HG02571 (cell line): ENCODE results near the gene EVC.

Experiments
- ATAC-seq: cut with Tn5 transposase; IDR thresholded peaks from one replicate; pipeline ENCODE4 v1.9.1; 2021; ENCODE audit warnings: mild to moderate bottlenecking, moderate library complexity; ENCODE audit not compliant: unreplicated experiment

EVC gene

GRCh38 chr4:5783486-5783885, 72.5 kb downstream of the EVC start:
- no peak for ATAC-seq

- no peak for ATAC-seq
Observed at GRCh38 chr4:5784021-5784420, 73.0 kb downstream of the EVC start.

DNA sequence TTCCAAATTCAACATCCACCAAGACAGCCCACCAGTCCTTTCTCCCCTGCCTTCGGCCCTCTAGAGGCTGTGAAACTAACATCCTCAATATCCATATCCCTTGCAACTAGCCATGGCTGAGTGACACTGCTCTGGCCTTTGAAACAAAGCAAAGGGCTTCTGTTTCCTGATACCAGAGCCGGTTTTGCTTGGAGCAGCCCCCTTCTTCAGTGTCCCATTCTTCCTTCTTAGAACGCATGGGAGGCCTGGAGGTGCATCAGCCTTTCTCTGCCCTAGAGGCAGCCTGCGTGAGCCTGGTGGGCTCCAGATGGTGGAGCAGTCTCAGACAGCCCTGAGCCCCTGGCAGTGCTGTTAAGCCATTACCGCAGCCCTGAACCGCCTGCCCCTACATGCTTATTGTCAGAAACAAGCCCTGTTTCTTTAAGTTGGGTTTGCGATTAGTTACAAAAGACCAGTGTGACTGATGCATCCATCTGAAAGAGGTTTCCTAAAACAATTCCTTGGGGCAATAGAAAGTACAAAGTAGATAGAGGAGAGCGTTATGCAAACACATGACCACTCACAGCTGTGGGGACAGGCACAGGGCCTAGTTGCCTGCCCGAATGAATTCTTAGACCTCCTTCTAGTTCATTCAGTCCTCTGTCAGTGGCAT, 74.1 kb downstream of the EVC start:
- ATAC-seq, result no peak

- no peak for ATAC-seq
Observed at GRCh38 chr4:5785806-5786680, 75.0 kb downstream of the EVC start.

GRCh38 chr4:5787311-5787710, 76.3 kb downstream of the EVC start:
- no peak for ATAC-seq

DNA sequence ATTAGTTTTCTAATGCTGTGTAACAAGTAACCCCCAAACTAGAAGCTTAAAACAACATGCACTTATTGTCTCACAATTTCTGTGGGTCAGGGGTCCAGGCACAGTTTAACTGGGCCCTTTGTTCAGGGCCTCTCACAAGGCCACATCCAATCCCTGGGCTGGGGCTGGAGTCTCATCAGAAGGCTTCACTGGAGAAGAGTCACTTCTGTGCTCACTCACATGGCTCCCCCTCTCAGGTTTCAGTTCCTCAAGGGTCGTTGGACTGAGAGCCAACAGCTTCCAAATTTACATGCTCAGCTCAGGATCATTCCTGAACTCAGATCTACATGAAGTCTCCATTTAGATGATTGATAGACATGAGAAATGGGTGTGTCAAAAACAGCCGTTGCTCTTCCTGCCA, 77.1 kb downstream of the EVC start:
- ATAC-seq, result no peak

DNA sequence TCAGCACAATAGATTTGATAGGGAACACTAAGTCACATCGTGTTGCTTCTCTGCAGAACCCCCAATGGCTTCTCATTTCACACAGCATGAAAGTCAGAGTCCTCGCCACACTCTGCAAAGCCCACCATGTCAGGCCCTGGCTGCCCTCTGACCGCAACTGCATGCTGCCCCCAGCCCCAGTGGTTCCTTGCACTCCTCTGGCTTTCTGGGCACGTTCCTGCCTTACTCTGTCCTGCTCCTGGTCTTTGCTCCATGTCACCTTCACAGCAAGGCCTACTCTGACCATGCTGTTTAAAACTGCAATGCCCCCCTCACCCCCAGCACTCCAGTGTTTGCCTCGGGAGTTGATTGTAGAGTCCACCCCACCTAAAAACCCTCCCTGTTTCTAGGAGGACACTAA, 78.1 kb downstream of the EVC start:
- ATAC-seq, result no peak

DNA sequence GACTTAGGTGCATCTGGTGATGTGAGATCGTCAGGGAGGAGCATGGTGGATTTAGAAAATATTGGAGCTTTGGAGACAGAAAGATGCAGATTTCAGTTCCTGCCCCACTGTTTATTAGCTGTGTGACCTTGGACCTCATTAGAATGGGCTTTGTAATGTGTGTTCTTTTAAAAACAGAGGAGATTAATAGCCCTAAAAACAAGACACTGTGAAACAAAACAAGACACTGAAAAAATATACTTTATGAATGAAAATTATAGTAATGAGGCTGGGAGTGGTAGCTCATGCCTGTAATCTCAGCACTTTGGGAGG, 79.5 kb downstream of the EVC start:
- no peak for ATAC-seq

- ATAC-seq, result no peak
Observed at GRCh38 chr4:5791654-5792053, 80.7 kb downstream of the EVC start.

GRCh38 chr4:5793514-5793913, 82.5 kb downstream of the EVC start:
- ATAC-seq, result no peak

GRCh38 chr4:5795580-5795979, 84.6 kb downstream of the EVC start:
- ATAC-seq, result no peak

DNA sequence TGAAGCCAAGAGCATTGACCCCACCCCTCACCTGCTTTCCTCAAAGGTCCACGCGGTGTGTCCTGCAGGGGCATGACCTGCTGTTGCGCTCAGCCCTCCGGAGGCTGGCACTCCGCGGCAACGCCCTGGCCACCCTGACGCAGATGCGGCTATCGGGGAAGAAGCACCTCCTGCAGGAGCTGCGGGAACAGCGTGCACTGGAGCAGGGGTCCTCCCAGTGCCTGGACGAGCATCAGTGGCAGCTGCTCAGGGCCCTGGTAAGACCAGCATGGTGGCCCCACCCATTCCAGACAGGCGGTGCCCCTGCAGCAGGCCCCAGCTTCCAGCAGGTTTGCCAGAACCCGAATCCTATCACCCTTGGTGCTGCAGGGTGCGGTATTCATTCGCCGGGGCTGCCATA, 86.0 kb downstream of the EVC start:
- no peak for ATAC-seq

- ATAC-seq, result no peak
Observed at GRCh38 chr4:5797866-5798265, 86.9 kb downstream of the EVC start.

DNA sequence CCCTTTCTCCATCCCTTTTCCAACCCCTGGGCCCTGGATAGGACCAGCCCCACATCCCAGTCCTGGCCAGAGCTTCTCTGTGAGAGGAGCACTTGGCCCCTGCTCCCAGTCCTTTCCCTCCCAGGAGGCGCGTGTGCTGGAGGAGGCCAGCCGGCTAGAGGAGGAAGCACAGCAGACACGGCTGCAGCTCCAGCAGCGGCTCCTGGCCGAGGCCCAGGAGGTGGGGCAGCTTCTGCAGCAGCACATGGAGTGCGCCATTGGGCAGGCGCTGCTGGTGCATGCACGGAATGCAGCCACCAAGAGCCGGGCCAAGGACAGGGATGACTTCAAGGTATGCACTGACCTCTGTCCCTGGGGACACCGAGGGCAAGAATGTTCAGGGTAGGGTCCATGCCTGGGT, 87.5 kb downstream of the EVC start:
- ATAC-seq, result no peak

- no peak for ATAC-seq
Observed at GRCh38 chr4:5798946-5799345, 87.9 kb downstream of the EVC start.

- ATAC-seq, result no peak
Observed at GRCh38 chr4:5799406-5799805, 88.4 kb downstream of the EVC start.

GRCh38 chr4:5800496-5800895, 89.5 kb downstream of the EVC start:
- ATAC-seq, result no peak

GRCh38 chr4:5801696-5802095, 90.7 kb downstream of the EVC start:
- ATAC-seq, result no peak

GRCh38 chr4:5802565-5802964, 91.6 kb downstream of the EVC start:
- no peak for ATAC-seq

DNA sequence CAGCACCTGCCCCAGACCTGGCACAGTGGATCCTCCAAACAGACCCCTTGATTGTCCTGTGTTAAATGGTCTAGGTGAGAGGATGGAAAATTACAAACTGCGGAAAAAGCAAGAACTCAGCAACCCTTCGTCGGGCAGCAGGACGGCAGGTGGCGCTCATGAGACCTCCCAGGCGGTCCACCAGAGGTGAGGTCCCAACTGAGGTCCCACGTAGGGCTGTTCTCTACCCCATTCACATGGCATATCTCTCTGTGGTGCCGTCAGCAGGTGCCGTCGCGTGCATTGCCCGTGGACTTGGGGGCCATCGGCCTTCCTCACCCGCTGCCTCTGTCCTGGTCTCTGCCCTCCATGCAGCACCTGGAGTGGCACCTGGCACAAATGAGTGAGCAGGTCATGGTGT, 93.7 kb downstream of the EVC start:
- ATAC-seq, result no peak

DNA sequence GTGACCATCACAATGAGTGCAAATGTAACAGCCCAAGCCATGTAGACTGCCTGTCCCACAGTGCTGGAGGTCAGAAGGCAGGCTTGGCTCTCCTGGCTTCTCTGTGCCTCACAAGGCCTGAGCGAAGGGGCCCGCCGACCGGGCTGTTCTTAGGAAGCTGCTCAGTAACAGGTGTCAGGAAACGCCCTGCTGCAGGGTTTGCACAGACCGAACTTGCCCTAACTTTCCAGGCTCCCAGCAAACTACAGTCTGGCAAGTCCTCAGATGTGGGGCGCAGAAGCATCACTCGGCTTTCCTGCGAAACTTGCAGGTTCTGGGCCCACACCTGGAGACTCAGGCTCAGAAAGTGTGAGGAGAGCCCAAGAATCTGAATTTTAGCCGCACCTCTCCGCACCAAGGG, 94.3 kb downstream of the EVC start:
- ATAC-seq, result no peak

DNA sequence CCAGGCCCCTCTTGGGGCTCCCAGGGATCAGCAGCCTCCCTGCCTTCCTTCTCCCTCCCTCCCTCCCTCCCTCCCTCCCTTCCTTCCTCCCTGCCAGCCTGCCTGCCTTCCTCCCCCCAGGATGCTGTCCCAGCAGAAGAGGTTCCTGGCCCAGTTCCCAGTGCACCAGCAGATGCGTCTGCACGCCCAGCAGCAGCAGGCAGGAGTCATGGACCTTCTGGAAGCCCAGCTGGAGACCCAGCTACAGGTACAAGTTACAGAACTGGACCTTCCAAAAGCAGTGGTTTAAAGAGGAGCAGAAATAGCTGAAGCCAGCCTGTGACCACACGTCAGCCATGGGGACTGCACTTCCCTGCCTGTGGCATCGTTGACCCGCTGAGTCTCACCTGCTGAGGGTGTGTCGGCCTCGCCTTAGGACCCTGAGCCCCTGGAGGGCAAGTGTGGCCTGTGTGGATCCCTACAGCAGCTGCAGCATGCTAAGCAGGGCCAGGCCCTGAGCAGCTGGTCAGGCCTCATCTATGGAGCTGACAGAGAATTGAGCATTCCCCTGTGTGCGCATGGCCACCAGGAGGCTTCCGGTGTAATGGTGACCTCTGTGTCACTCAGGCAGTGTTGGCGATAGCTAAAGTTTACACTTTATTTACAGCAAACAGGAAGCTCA, 97.2 kb downstream of the EVC start:
- ATAC-seq, result no peak
